GM20431 (cell line): ENCODE measurements around the gene PPP1R12B.

Source experiments
- in situ Hi-C: fragments of 300-500 bp; cut with MseI, MboI; formaldehyde crosslinking; loops from one replicate; pipeline ENCODE4 v1.15.0; 2020; ENCODE audit warnings: low sequenced_read_pairs; ENCODE audit not compliant: unreplicated experiment

Gene PPP1R12B

GRCh38 chr1:202639500-202639899, 291.0 kb downstream of the PPP1R12B start:
- in situ Hi-C loops: no loop called here

GRCh38 chr1:202642212-202642611, 293.7 kb downstream of the PPP1R12B start:
- in situ Hi-C loops: no loop called here
